Fibroblast of pulmonary artery (primary cell): Measurements from ENCODE around the gene FEM1C.
A peak's percentile ranks its signal among the peaks of the same experiment; 100 is the strongest.

ENCODE experiments used
- DNase-seq: peaks from one replicate; pipeline ENCODE4 v3.0.0-alpha.2; 2010; ENCODE audit warnings: low read depth
- H3K4me3 ChIP-seq: replicated peaks from 2 replicates; pipeline ENCODE4 v1.5.1; 2011; ENCODE audit warnings: low read depth, mild to moderate bottlenecking, control low read depth, low read length, moderate library complexity
- TF ChIP-seq, protein P1 (sequence below): IDR thresholded peaks from 2 replicates; pipeline ENCODE4 v1.5.1; 2011; ENCODE audit warnings: mild to moderate bottlenecking, control low read depth, low read length, inconsistent platforms; ENCODE audit errors: missing control alignments

Gene FEM1C

DNA sequence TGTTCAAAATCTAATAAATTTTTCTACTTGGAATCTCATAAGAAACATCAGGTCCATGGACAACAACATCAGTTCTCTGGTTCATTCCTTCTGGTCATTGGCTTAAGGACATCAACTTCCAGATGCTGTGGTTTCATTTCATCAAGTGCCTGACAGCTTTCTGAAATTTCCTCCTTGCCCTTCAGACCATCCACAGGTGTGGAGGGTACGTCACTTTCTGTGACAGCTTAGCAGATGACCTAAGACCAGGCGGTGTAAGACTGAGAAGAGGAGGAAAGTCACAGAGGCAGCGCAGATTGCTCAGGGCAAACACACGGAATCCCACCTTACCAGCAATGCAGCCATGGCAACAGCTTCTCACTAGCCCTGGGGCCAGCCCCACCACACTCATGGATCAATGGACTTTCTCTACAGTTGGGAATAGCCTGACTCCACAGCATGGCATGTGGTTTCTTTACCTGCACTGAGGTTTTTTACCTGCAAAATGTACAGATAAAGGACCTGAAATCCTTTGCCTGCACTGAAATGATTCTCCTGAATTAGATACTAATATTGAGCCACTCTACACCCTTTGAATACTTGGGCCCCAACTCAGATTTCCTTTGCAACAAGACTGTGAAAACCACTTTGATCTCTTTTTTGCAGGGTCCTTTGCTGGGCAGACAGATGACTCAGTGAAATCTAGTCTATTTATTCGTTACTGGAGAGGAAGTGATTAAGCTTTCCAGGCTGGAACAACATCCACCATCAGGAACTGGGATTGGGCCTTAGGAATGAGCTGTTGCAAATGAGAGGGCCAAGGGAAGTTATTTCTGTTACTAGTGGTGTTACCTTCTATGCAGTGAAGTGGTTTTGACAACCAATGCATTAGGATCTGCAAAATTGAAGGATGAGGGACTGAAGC is 30.8 kb upstream of the FEM1C start:
- peak; percentile 74 for DNase-seq
- no peak overlapping the region for H3K4me3 ChIP-seq
- TF ChIP-seq, protein P1, sequence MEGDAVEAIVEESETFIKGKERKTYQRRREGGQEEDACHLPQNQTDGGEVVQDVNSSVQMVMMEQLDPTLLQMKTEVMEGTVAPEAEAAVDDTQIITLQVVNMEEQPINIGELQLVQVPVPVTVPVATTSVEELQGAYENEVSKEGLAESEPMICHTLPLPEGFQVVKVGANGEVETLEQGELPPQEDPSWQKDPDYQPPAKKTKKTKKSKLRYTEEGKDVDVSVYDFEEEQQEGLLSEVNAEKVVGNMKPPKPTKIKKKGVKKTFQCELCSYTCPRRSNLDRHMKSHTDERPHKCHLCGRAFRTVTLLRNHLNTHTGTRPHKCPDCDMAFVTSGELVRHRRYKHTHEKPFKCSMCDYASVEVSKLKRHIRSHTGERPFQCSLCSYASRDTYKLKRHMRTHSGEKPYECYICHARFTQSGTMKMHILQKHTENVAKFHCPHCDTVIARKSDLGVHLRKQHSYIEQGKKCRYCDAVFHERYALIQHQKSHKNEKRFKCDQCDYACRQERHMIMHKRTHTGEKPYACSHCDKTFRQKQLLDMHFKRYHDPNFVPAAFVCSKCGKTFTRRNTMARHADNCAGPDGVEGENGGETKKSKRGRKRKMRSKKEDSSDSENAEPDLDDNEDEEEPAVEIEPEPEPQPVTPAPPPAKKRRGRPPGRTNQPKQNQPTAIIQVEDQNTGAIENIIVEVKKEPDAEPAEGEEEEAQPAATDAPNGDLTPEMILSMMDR, result no peak

- H3K4me3 ChIP-seq, result no peak overlapping the region
- peak; percentile 59 for DNase-seq
- TF ChIP-seq, protein P1, result no peak
Observed at GRCh38 chr5:115573133-115573532, 28.6 kb upstream of the FEM1C start.

DNA sequence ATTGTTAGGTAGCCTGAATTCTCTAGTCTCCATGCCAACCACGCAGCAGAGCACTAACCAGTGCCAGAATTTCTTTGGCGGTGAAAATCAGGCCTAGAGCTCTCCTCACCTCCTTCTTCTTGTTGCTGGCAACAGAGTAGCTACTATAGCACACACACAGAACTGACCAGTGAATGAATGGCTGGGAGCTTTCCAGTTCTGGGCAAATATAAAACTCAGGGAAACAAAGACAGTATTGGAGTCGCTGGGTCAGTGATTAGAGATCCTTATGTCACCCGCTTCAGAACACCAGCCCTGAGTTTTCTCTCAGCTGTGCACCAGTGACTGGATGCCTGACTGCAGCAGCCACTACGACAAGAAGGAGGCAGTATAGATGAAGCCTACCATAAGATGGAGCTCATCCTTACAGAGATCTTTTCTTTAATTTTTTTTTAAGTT is 26.9 kb upstream of the FEM1C start:
- TF ChIP-seq, protein P1, result no peak
- DNase-seq, result peak; percentile 72
- no peak overlapping the region for H3K4me3 ChIP-seq

GRCh38 chr5:115568668-115569067 is 24.1 kb upstream of the FEM1C start:
- no peak overlapping the region for H3K4me3 ChIP-seq
- TF ChIP-seq, protein P1, result no peak
- no peak for DNase-seq

- H3K4me3 ChIP-seq, result no peak overlapping the region
- TF ChIP-seq, protein P1, result no peak
- no peak for DNase-seq
Observed at GRCh38 chr5:115565233-115565632, 20.7 kb upstream of the FEM1C start.

DNA sequence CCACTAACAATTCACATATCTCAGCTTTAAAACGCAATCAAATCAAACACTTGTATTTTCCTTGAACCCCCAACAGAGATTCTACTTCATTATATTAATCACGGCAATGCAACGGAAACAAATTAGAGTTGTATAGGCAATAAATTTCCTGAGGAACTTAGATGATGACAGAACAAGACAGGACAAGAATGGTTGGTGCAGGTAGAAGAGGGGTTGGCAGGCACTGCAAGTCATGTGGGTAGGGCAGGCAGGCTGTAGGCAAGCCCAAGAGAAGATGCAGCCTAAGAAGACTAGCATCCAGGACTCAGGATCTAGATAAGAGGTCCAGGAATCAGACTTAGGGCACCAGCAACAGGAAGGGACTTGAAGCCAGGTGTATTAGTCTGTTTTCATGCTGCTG is 16.6 kb upstream of the FEM1C start:
- no peak overlapping the region for H3K4me3 ChIP-seq
- no peak for DNase-seq
- TF ChIP-seq, protein P1, result no peak
